ENCODE results near the gene IRAK2. TPM values are rescaled to one million over a fixed set of nuclear protein-coding genes. Genes with fewer than 3 reads are reported as not detected.

IRAK2 gene
- polyA plus RNA-seq, 2 donors, result 6.1 to 7.1 TPM

- Histone ChIP-seq H3K4me3 (ENCODE audit: low read depth in 1 of 2, low read length in 2 of 2) (no peak overlapping the region), H3K27me3 (ENCODE audit: control insufficient read depth in 1 of 2, insufficient read depth in 2 of 2, low read length in 2 of 2) (no peaks in the 10 kb centered on the region), H3K36me3 (ENCODE audit: control insufficient read depth in 2 of 2, insufficient read depth in 2 of 2, low read length in 1 of 2) (peaks cover 4 to 12% of the 10 kb centered on the region in 2 donors), H3K4me1 (ENCODE audit: control insufficient read depth in 2 of 2, insufficient read depth in 2 of 2, low read length in 1 of 2) (peaks cover 0 to 6% of the 10 kb centered on the region in 2 donors), H3K27ac (ENCODE audit: low read depth in 2 of 2, low read length in 1 of 2) (no peak overlapping the region), H3K9me3 (ENCODE audit: control insufficient read depth in 2 of 2, insufficient read depth in 1 of 2, low read depth in 1 of 2, low read length in 1 of 2) (no peaks in the 10 kb centered on the region)
- WGBS, 2 donors, result 67 to 73% methylated on average over 2 of the region's 2 CpGs
Observed at GRCh38 chr3:10184250-10184649, 19.5 kb downstream of the IRAK2 start.

GRCh38 chr3:10185804-10186762 is 21.4 kb downstream of the IRAK2 start:
- peaks cover 3 to 16% of the 10 kb centered on the region in 2 donors for H3K4me1 ChIP-seq (ENCODE audit: control insufficient read depth in 2 of 2, insufficient read depth in 2 of 2, low read length in 1 of 2)
- peak overlapping the region in 1 of 2 donors; percentile 43 for H3K27ac ChIP-seq (ENCODE audit: low read depth in 2 of 2, low read length in 1 of 2)
- no peaks in the 10 kb centered on the region for H3K27me3 ChIP-seq (ENCODE audit: control insufficient read depth in 1 of 2, insufficient read depth in 2 of 2, low read length in 2 of 2)
- no peak overlapping the region for H3K4me3 ChIP-seq (ENCODE audit: low read depth in 1 of 2, low read length in 2 of 2)
- H3K9me3 ChIP-seq (ENCODE audit: control insufficient read depth in 2 of 2, insufficient read depth in 1 of 2, low read depth in 1 of 2, low read length in 1 of 2), result no peaks in the 10 kb centered on the region
- H3K36me3 ChIP-seq (ENCODE audit: control insufficient read depth in 2 of 2, insufficient read depth in 2 of 2, low read length in 1 of 2), result peaks cover 0 to 4% of the 10 kb centered on the region in 2 donors
- 62 to 66% methylated on average over 12 of the region's 12 CpGs for WGBS, 2 donors

DNA sequence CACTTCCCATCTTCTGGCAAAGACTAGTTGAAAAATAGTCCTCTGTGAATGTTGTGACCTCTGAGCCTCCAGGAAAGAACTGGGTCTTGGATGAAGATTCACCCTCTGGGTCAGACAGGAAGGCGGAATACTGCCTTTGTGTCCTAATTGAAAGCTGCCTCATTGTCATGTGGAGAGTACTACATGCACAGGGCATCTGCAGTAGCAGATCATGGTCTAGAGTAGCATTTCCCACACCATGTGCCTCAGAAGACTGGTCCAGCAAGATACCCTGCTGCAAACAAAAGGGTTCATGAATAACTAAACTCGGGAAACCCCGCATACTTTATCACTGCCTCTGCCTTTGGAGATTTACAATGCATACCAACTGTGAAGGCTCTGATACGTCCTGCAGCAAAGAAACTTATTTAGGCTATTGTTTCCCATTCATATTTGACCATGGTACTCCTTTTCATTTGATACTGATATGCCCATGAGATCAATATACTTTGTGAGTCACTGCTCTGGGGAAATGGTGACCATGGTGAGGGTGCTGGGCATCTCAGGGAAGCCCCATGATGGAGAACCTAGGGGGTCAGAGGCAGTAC is 22.7 kb downstream of the IRAK2 start:
- WGBS, 2 donors, result 64 to 67% methylated on average over 4 of the region's 4 CpGs
- H3K4me3 ChIP-seq (ENCODE audit: low read depth in 1 of 2, low read length in 2 of 2), result no peak overlapping the region
- H3K9me3 ChIP-seq (ENCODE audit: control insufficient read depth in 2 of 2, insufficient read depth in 1 of 2, low read depth in 1 of 2, low read length in 1 of 2), result no peaks in the 10 kb centered on the region
- H3K27ac ChIP-seq (ENCODE audit: low read depth in 2 of 2, low read length in 1 of 2), result no peak overlapping the region
- no peaks in the 10 kb centered on the region for H3K27me3 ChIP-seq (ENCODE audit: control insufficient read depth in 1 of 2, insufficient read depth in 2 of 2, low read length in 2 of 2)
- peaks cover 0 to 4% of the 10 kb centered on the region in 2 donors for H3K36me3 ChIP-seq (ENCODE audit: control insufficient read depth in 2 of 2, insufficient read depth in 2 of 2, low read length in 1 of 2)
- H3K4me1 ChIP-seq (ENCODE audit: control insufficient read depth in 2 of 2, insufficient read depth in 2 of 2, low read length in 1 of 2), result peaks cover 6 to 21% of the 10 kb centered on the region in 2 donors

DNA sequence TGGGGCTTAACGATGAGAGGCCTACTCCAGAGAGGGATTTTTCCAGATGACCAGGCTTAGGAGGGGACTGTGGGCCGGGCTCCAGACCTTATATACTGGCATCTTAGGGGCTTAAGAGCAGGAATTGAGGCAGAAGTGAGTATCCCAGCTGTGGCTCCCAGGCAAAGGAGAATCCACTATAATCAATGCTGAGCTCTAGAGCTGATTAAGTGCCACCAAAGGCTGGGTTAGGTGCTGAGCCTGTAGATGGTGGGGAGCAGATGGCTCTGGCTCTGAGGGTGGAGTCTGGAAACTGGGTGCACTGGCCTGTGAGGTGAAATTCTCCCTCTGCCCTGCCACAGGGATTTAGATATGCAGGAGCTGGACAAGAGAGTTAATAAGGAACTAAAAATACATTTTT is 23.2 kb downstream of the IRAK2 start:
- Histone ChIP-seq H3K4me3 (ENCODE audit: low read depth in 1 of 2, low read length in 2 of 2) (no peak overlapping the region), H3K27me3 (ENCODE audit: control insufficient read depth in 1 of 2, insufficient read depth in 2 of 2, low read length in 2 of 2) (no peaks in the 10 kb centered on the region), H3K36me3 (ENCODE audit: control insufficient read depth in 2 of 2, insufficient read depth in 2 of 2, low read length in 1 of 2) (peaks cover 0 to 4% of the 10 kb centered on the region in 2 donors), H3K4me1 (ENCODE audit: control insufficient read depth in 2 of 2, insufficient read depth in 2 of 2, low read length in 1 of 2) (peaks cover 6 to 24% of the 10 kb centered on the region in 2 donors), H3K9me3 (ENCODE audit: control insufficient read depth in 2 of 2, insufficient read depth in 1 of 2, low read depth in 1 of 2, low read length in 1 of 2) (no peaks in the 10 kb centered on the region), H3K27ac (ENCODE audit: low read depth in 2 of 2, low read length in 1 of 2) (no peak overlapping the region)
- 91 to 97% methylated on average over 2 of the region's 2 CpGs for WGBS, 2 donors

GRCh38 chr3:10188804-10189556 is 24.3 kb downstream of the IRAK2 start:
- WGBS, 2 donors, result 68 to 80% methylated on average over 11 of the region's 11 CpGs
- Histone ChIP-seq H3K27ac (ENCODE audit: low read depth in 2 of 2, low read length in 1 of 2) (peak overlapping the region; percentile 90 to 93), H3K4me1 (ENCODE audit: control insufficient read depth in 2 of 2, insufficient read depth in 2 of 2, low read length in 1 of 2) (peaks cover 8 to 34% of the 10 kb centered on the region in 2 donors)

DNA sequence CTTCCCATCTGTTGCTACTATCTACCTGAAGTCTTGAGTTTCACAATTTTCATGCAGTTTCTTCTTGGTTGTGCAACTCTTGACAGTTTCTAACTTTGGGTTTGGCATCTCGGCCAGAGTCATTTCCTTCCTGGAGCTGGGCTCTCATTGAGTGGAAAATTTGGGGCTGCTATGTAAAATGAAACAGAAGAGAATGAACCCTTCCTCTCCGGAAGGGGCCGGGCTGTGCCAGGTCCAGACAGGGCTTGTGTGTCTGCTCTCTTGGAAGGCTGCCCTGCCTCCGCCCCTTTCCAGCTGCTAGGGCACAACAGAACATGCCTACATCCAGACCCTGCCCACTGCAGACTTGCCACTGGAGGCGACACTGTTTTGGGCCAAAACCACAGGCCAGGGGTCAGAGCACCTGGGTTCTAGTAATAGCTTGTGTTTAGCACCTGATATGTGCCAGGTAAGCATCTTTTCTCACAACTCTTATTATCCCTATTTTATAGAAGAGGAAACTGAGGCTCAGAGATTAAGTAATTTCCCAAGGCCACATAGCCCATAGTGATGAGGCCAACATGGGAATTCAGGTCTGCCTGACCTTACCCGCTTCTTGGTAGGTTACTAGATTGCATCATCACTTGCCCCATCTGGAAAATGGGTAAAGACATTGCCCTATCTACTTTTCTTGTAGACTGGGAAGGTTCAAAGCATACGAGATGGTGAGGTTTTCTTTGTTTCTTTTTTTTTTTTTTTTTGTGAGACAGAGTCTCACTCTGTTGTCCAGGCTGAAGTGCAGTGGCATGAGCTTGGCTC is 25.0 kb downstream of the IRAK2 start:
- no peaks in the 10 kb centered on the region for H3K9me3 ChIP-seq (ENCODE audit: control insufficient read depth in 2 of 2, insufficient read depth in 1 of 2, low read depth in 1 of 2, low read length in 1 of 2)
- peak overlapping the region; percentile 90 to 93 for H3K27ac ChIP-seq (ENCODE audit: low read depth in 2 of 2, low read length in 1 of 2)
- H3K4me1 ChIP-seq (ENCODE audit: control insufficient read depth in 2 of 2, insufficient read depth in 2 of 2, low read length in 1 of 2), result peaks cover 8 to 37% of the 10 kb centered on the region in 2 donors
- H3K27me3 ChIP-seq (ENCODE audit: control insufficient read depth in 1 of 2, insufficient read depth in 2 of 2, low read length in 2 of 2), result no peaks in the 10 kb centered on the region
- H3K36me3 ChIP-seq (ENCODE audit: control insufficient read depth in 2 of 2, insufficient read depth in 2 of 2, low read length in 1 of 2), result no peaks in the 10 kb centered on the region
- 26 to 39% methylated on average over 7 of the region's 7 CpGs for WGBS, 2 donors
- no peak overlapping the region for H3K4me3 ChIP-seq (ENCODE audit: low read depth in 1 of 2, low read length in 2 of 2)

More at GRCh38 chr3:10188804-10189556, 24.3 kb downstream of the IRAK2 start:
- H3K4me3 ChIP-seq (ENCODE audit: low read depth in 1 of 2, low read length in 2 of 2), result no peak overlapping the region
- peaks cover 0 to 3% of the 10 kb centered on the region in 2 donors for H3K36me3 ChIP-seq (ENCODE audit: control insufficient read depth in 2 of 2, insufficient read depth in 2 of 2, low read length in 1 of 2)
- no peaks in the 10 kb centered on the region for H3K9me3 ChIP-seq (ENCODE audit: control insufficient read depth in 2 of 2, insufficient read depth in 1 of 2, low read depth in 1 of 2, low read length in 1 of 2)
- no peaks in the 10 kb centered on the region for H3K27me3 ChIP-seq (ENCODE audit: control insufficient read depth in 1 of 2, insufficient read depth in 2 of 2, low read length in 2 of 2)

- Histone ChIP-seq H3K36me3 (ENCODE audit: control insufficient read depth in 2 of 2, insufficient read depth in 2 of 2, low read length in 1 of 2) (no peaks in the 10 kb centered on the region), H3K27me3 (ENCODE audit: control insufficient read depth in 1 of 2, insufficient read depth in 2 of 2, low read length in 2 of 2) (no peaks in the 10 kb centered on the region), H3K4me3 (ENCODE audit: low read depth in 1 of 2, low read length in 2 of 2) (no peak overlapping the region), H3K9me3 (ENCODE audit: control insufficient read depth in 2 of 2, insufficient read depth in 1 of 2, low read depth in 1 of 2, low read length in 1 of 2) (no peaks in the 10 kb centered on the region), H3K27ac (ENCODE audit: low read depth in 2 of 2, low read length in 1 of 2) (peak overlapping the region; percentile 92 to 97), H3K4me1 (ENCODE audit: control insufficient read depth in 2 of 2, insufficient read depth in 2 of 2, low read length in 1 of 2) (peaks cover 8 to 53% of the 10 kb centered on the region in 2 donors)
- 50 to 58% methylated on average over 12 of the region's 12 CpGs for WGBS, 2 donors
Observed at GRCh38 chr3:10192953-10193691, 28.4 kb downstream of the IRAK2 start.

DNA sequence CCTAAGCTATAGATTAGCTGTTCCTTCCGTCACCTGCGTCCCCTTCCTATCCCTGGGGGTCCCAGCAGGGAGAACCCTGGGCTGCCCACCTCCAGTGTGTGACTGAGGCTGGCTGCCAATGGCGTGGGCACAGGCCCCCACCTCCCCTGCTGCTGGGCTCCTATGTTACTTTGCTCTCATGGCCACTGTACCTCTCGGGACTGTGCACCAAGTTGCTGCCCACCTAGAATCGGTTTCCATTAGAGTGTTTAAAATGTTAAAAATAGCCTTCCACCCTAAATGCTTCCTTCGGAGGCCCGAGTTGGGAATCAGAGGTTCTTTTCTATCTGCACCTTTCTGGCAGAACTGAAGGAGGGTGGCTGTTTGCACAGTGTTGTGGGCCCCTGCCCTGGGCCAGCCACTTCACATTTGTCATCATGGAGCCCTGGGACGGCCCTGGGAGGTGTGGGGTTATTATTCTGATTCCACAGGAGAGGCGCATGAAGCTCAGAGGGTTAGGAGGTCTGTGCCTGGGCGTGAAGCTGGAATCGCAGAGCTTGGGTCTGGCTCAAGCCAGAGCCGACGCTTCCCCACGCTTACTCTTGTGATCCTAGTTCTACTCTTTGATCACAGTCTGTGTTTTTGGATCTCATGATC is 29.1 kb downstream of the IRAK2 start:
- Histone ChIP-seq H3K27me3 (ENCODE audit: control insufficient read depth in 1 of 2, insufficient read depth in 2 of 2, low read length in 2 of 2) (no peaks in the 10 kb centered on the region), H3K9me3 (ENCODE audit: control insufficient read depth in 2 of 2, insufficient read depth in 1 of 2, low read depth in 1 of 2, low read length in 1 of 2) (no peaks in the 10 kb centered on the region), H3K36me3 (ENCODE audit: control insufficient read depth in 2 of 2, insufficient read depth in 2 of 2, low read length in 1 of 2) (no peaks in the 10 kb centered on the region), H3K27ac (ENCODE audit: low read depth in 2 of 2, low read length in 1 of 2) (peak overlapping the region; percentile 92 to 97), H3K4me1 (ENCODE audit: control insufficient read depth in 2 of 2, insufficient read depth in 2 of 2, low read length in 1 of 2) (peaks cover 8 to 52% of the 10 kb centered on the region in 2 donors), H3K4me3 (ENCODE audit: low read depth in 1 of 2, low read length in 2 of 2) (no peak overlapping the region)
- 51 to 53% methylated on average over 14 of the region's 14 CpGs for WGBS, 2 donors

Measured in esophagus (tissue), 2 donors.